H1 (cell line): ENCODE results near the gene RNU6-9. TPM values are rescaled to one million over a fixed set of nuclear protein-coding genes. Genes with fewer than 3 reads are reported as not detected.

ENCODE experiments used
- CTCF ChIA-PET: fragments of 300-600 bp; sonication (Branson Sonifier 250); formaldehyde crosslinking; loops from one replicate; lab custom pipeline; 2021; ENCODE audit not compliant: partially characterized antibody; lab: Charles Lee
- POLR2A ChIA-PET: fragments of 300-600 bp; sonication (Branson Sonifier 250); formaldehyde crosslinking; loops from one replicate; lab custom pipeline; 2021; ENCODE audit warnings: inconsistent platforms; ENCODE audit not compliant: partially characterized antibody; lab: Charles Lee
- DNase-seq, 2 experiments: peaks; one replicate each; pipeline versions ENCODE4 v3.0.0 to v3.0.0-alpha.2; 2010 to 2022; ENCODE audit warnings: low spot score in 2 of 2, low read depth in 1 of 2, mixed read lengths in 1 of 2
- FAIRE-seq: peaks from 2 replicates; lab custom pipeline; 2011; peaks lifted over from hg19 to GRCh38; lab: Jason Lieb, UNC
- H2AFZ ChIP-seq: 2 replicates; pipeline ENCODE4 v1.8.1; 2012; ENCODE audit warnings: low read length, inconsistent platforms
- H2AK5ac ChIP-seq: 2 replicates; pipeline ENCODE4 v1.6.1; 2013; ENCODE audit warnings: low read depth, low read length
- H2BK120ac ChIP-seq: replicated peaks from 2 replicates; pipeline ENCODE3; 2013; ENCODE audit warnings: low read depth, low read length, inconsistent platforms
- H2BK12ac ChIP-seq: 2 replicates; pipeline ENCODE4 v1.6.1; 2013; ENCODE audit warnings: low read depth, low read length
- H2BK15ac ChIP-seq: 2 replicates; pipeline ENCODE4 v1.6.1; 2013; ENCODE audit warnings: low read length
- H2BK20ac ChIP-seq: 2 replicates; pipeline ENCODE4 v1.6.1; 2013; ENCODE audit warnings: low read length
- H2BK5ac ChIP-seq: 2 replicates; pipeline ENCODE4 v1.6.1; 2013; ENCODE audit warnings: low read depth, low read length
- H3K14ac ChIP-seq: 2 replicates; pipeline ENCODE4 v1.6.1; 2013; ENCODE audit warnings: inconsistent platforms; ENCODE audit not compliant: insufficient read length
- H3K18ac ChIP-seq: 2 replicates; pipeline ENCODE4 v1.6.1; 2013; ENCODE audit warnings: low read length; ENCODE audit errors: extremely low read depth
- H3K23ac ChIP-seq: 2 replicates; pipeline ENCODE4 v1.6.1; 2013; ENCODE audit warnings: inconsistent platforms; ENCODE audit not compliant: insufficient read length
- H3K23me2 ChIP-seq: 2 replicates; pipeline ENCODE4 v1.6.1; 2013; ENCODE audit warnings: low read depth, low read length
- H3K27ac ChIP-seq: 2 replicates; pipeline ENCODE4 v1.6.1; 2011; ENCODE audit warnings: low read depth, low read length, inconsistent platforms
- H3K27me3 ChIP-seq, 4 experiments: replicated peaks in 1 of 4; 1 replicate in 1 of 4; 2 replicates in 3 of 4; pipeline versions ENCODE4 v1.6.1 to v1.8.1; 2011 to 2013; ENCODE audit warnings: low read length in 3 of 4, mild to moderate bottlenecking in 3 of 4, inconsistent platforms in 2 of 4, mixed read lengths in 2 of 4, moderate library complexity in 1 of 4; ENCODE audit not compliant: control insufficient read depth in 3 of 4, insufficient read depth in 3 of 4; ENCODE audit errors: extremely low read depth in 1 of 4
- H3K36me3 ChIP-seq, 4 experiments: 2 replicates each; pipeline versions ENCODE4 v1.6.1 to v1.8.1; 2011 to 2013; ENCODE audit warnings: mild to moderate bottlenecking in 4 of 4, low read length in 3 of 4, moderate library complexity in 2 of 4, control low read depth in 1 of 4, inconsistent platforms in 1 of 4; ENCODE audit not compliant: insufficient read depth in 4 of 4, control insufficient read depth in 2 of 4
- H3K4ac ChIP-seq: replicated peaks from 2 replicates; pipeline ENCODE3; 2013; ENCODE audit warnings: low read length, low read depth, mixed read lengths, inconsistent platforms; ENCODE audit not compliant: insufficient read length
- H3K4me1 ChIP-seq, 4 experiments: replicated peaks in 1 of 4; 1 replicate in 1 of 4; 2 replicates in 3 of 4; pipeline versions ENCODE4 v1.6.1 to v1.8.1; 2011 to 2013; ENCODE audit warnings: low read length in 3 of 4, inconsistent platforms in 2 of 4, mixed read lengths in 1 of 4; ENCODE audit not compliant: insufficient read depth in 4 of 4, control insufficient read depth in 3 of 4
- H3K4me2 ChIP-seq, 2 experiments: 2 replicates each; pipeline versions ENCODE4 v1.6.1 to v1.8.1; 2011 to 2013; ENCODE audit warnings: low read depth in 2 of 2, low read length in 2 of 2, control low read depth in 1 of 2, inconsistent platforms in 1 of 2, mild to moderate bottlenecking in 1 of 2; ENCODE audit not compliant: insufficient read depth in 1 of 2
- H3K4me3 ChIP-seq, 4 experiments: fragments of 200-600, 300-600 bp in 1 of 4; sonication (generic), shearing (Covaris generic), sonication (Bioruptor Twin) in 1 of 4; 2 replicates each; pipeline versions ENCODE4 v1.5.1 to v1.8.1; 2011 to 2016; ENCODE audit warnings: low read length in 4 of 4, low read depth in 3 of 4, control low read depth in 2 of 4, inconsistent platforms in 2 of 4, mild to moderate bottlenecking in 2 of 4, mixed read lengths in 1 of 4, moderate library complexity in 1 of 4; ENCODE audit not compliant: insufficient read depth in 2 of 4; ENCODE audit errors: extremely low read depth in 1 of 4
- H3K56ac ChIP-seq: replicated peaks from 2 replicates; pipeline ENCODE3; 2013; ENCODE audit warnings: low read depth, mild to moderate bottlenecking, mixed read lengths, low read length, inconsistent platforms; ENCODE audit not compliant: insufficient read length
- H3K79me1 ChIP-seq: 2 replicates; pipeline ENCODE4 v1.6.1; 2013; ENCODE audit warnings: low read depth, low read length, control low read depth
- H3K79me2 ChIP-seq, 2 experiments: 2 replicates each; pipeline versions ENCODE4 v1.6.1 to v1.8.1; 2012 to 2013; ENCODE audit warnings: low read length in 2 of 2, mild to moderate bottlenecking in 2 of 2, inconsistent platforms in 1 of 2; ENCODE audit not compliant: insufficient read depth in 2 of 2, control insufficient read depth in 1 of 2
- H3K9ac ChIP-seq, 4 experiments: replicated peaks in 1 of 4; 1 replicate in 1 of 4; 2 replicates in 3 of 4; pipeline versions ENCODE4 v1.6.1 to v1.8.1; 2011 to 2013; ENCODE audit warnings: low read depth in 3 of 4, low read length in 3 of 4, control low read depth in 2 of 4, mild to moderate bottlenecking in 2 of 4, moderate library complexity in 2 of 4, inconsistent platforms in 1 of 4; ENCODE audit errors: extremely low read depth in 1 of 4
- H3K9me3 ChIP-seq, 2 experiments: 2 replicates each; pipeline versions ENCODE4 v1.6.1 to v1.8.1; 2012 to 2013; ENCODE audit warnings: mild to moderate bottlenecking in 2 of 2, moderate library complexity in 2 of 2, control low read depth in 1 of 2, inconsistent platforms in 1 of 2, low read depth in 1 of 2, low read length in 1 of 2, mixed read lengths in 1 of 2; ENCODE audit not compliant: insufficient read depth in 2 of 2
- H4K20me1 ChIP-seq, 2 experiments: replicated peaks in 1 of 2; 2 replicates each; pipeline versions ENCODE3 to v1.8.1; 2011 to 2013; ENCODE audit warnings: inconsistent platforms in 2 of 2, low read length in 2 of 2, mild to moderate bottlenecking in 1 of 2; ENCODE audit not compliant: insufficient read depth in 2 of 2, control insufficient read depth in 1 of 2
- H4K5ac ChIP-seq: 2 replicates; pipeline ENCODE4 v1.6.1; 2013; ENCODE audit warnings: low read length, low read depth, mixed read lengths, inconsistent platforms; ENCODE audit not compliant: insufficient read length
- H4K8ac ChIP-seq: 2 replicates; pipeline ENCODE4 v1.8.0; 2013; ENCODE audit warnings: mild to moderate bottlenecking, moderate library complexity, low read length, inconsistent platforms; ENCODE audit not compliant: insufficient read depth; ENCODE audit errors: extremely low read depth
- H4K91ac ChIP-seq: replicated peaks from 2 replicates; pipeline ENCODE3; 2013; ENCODE audit warnings: low read length, mixed read lengths, inconsistent platforms; ENCODE audit not compliant: insufficient read length
- EGR1 ChIP-seq: IDR thresholded peaks from 2 replicates; pipeline ENCODE4 v1.6.1; 2011; ENCODE audit warnings: low read depth, low read length, borderline replicate concordance
- EP300 ChIP-seq, 2 experiments: IDR thresholded peaks; 1 replicate in 1 of 2; 2 replicates in 1 of 2; pipeline ENCODE4 v1.6.1; 2011 to 2012; ENCODE audit warnings: low read depth in 2 of 2, low read length in 2 of 2, mild to moderate bottlenecking in 2 of 2, borderline replicate concordance in 1 of 2, inconsistent platforms in 1 of 2, moderate library complexity in 1 of 2
- HDAC2 ChIP-seq, 2 experiments: fragments of 300-600 bp in 1 of 2; sonication (generic) in 1 of 2; IDR thresholded peaks; 2 replicates each; pipeline ENCODE4 v1.6.1; 2011 to 2012; ENCODE audit warnings: low read depth in 2 of 2, low read length in 2 of 2, mild to moderate bottlenecking in 2 of 2, moderate library complexity in 2 of 2, borderline replicate concordance in 1 of 2, inconsistent platforms in 1 of 2
- KDM4A ChIP-seq: IDR thresholded peaks from one replicate; pipeline ENCODE4 v1.7.1; 2012; ENCODE audit warnings: low read depth, mild to moderate bottlenecking, moderate library complexity, low read length, inconsistent platforms; ENCODE audit not compliant: severe bottlenecking
- MAX ChIP-seq: IDR thresholded peaks from 2 replicates; pipeline ENCODE4 v1.6.1; 2012; ENCODE audit warnings: inconsistent platforms
- POLR2A ChIP-seq, 2 experiments: IDR thresholded peaks; 1 replicate in 1 of 2; 2 replicates in 1 of 2; pipeline ENCODE4 v1.6.1; 2011; ENCODE audit warnings: low read depth in 2 of 2, low read length in 2 of 2, mild to moderate bottlenecking in 2 of 2; ENCODE audit errors: control extremely low read depth in 1 of 2
- SIN3A ChIP-seq, 2 experiments: IDR thresholded peaks in 1 of 2; conservative IDR thresholded peaks in 1 of 2; 2 replicates each; pipeline ENCODE4 v1.6.1; 2011 to 2012; ENCODE audit warnings: low read length in 2 of 2, improper control_type of control experiment in 1 of 2, low read depth in 1 of 2, mild to moderate bottlenecking in 1 of 2
- SP4 ChIP-seq: IDR thresholded peaks from 2 replicates; pipeline ENCODE4 v1.6.1; 2012; ENCODE audit warnings: low read length, inconsistent platforms
- WGBS, 2 experiments: shearing (Covaris generic) in 1 of 2; methylation state at CpG; one replicate each; pipeline versions ENCODE4 v1.1.6 to v1.1.7; 2013 to 2015; ENCODE audit warnings: low lambda C conversion rate in 2 of 2, mixed read lengths in 2 of 2, inconsistent platforms in 1 of 2, low coverage in 1 of 2, missing lambda C conversion rate in 1 of 2; ENCODE audit not compliant: insufficient replicate concordance in 2 of 2, insufficient coverage in 1 of 2, insufficient read length in 1 of 2; ENCODE audit errors: extremely low coverage in 1 of 2, missing lambda C conversion rate in 1 of 2; 5-methylcytosine and 5-hydroxymethylcytosine counted together
- polyA plus RNA-seq, 7 experiments: library from polyadenylated mRNA; depleted of rRNA in 3 of 7; stranded (reverse) in 5 of 7; unstranded in 2 of 7; fragments of >200 nt in 5 of 7; fragments of 200-250 nt in 2 of 7; gene quantifications; 1 replicate in 5 of 7; 2 replicates in 1 of 7; 4 replicates in 1 of 7; pipeline versions ENCODE4 v1.2.1 to v1.2.3, GENCODE V29; 2011 to 2013; ENCODE audit warnings: missing spikeins in 2 of 7, mixed read lengths in 2 of 7
- total RNA-seq: library from RNA; stranded (reverse); fragmentation: NEBNext Ultra II Directional; extraction: Animal tissue kit (Norgen Biotek cat#: 25700); gene quantifications from 2 replicates; pipeline ENCODE4 v1.2.1, GENCODE V29; 2021
- TF ChIP-seq, protein P1 (sequence below): IDR thresholded peaks from 2 replicates; pipeline ENCODE4 v1.6.1; 2012; ENCODE audit warnings: inconsistent platforms

RNU6-9 gene
- total and polyA plus RNA-seq, 2 of the 8 experiments (the other 6 are each of a cell fraction or from before 2014, with no cell fraction given), result not detected

GRCh38 chr19:862581-863314 lies 30.5 kb upstream of the RNU6-9 start:
- 23% methylated on average over 32 of the region's 48 CpGs; no CpG with 5 or more reads in 1 of the 2 experiments for WGBS, 2 experiments
- Histone ChIP-seq H4K91ac (peak overlapping the region; percentile 91), H2BK12ac (0 out of 2 replicates have a peak overlapping the region, but pooled peaks have one; percentile 50), H2BK5ac (no peak overlapping the region; the same call in 1 of the 2 replicates), H3K18ac (peak overlapping the region; percentile 60), H3K79me2 (no peaks in the 10 kb centered on the region), H3K9ac (peak overlapping the region in 1 of 4 experiments; percentile 12; a peak in 1 of 7 replicates), H3K56ac (no peak overlapping the region), H3K4me2 (peak overlapping the region; percentile 63 to 72), H3K14ac (no peak overlapping the region), H2BK20ac (peak overlapping the region; percentile 80; the same call in 1 of the 2 replicates), H3K27me3 (peaks cover 9 to 25% (median 13%) of the 10 kb centered on the region in 4 experiments), H4K8ac (peak overlapping the region; percentile 95; the same call in 1 of the 2 replicates), H3K4me1 (peaks cover 0 to 11% (median 7%) of the 10 kb centered on the region in 4 experiments; a peak in 6 of 7 replicates), H2BK15ac (no peak overlapping the region), H2BK120ac (no peak overlapping the region), H3K4ac (no peak overlapping the region), H3K27ac (no peak overlapping the region), H2AFZ (no peak overlapping the region), H3K23ac (no peak overlapping the region), H4K20me1 (peaks cover 0 to 10% of the 10 kb centered on the region in 2 experiments), H3K36me3 (no peaks in the 10 kb centered on the region; a peak in 1 of 8 replicates), H3K23me2 (peaks cover 10% of the 10 kb centered on the region; the same call in 1 of the 2 replicates), H3K4me3 (peak overlapping the region; percentile 19 to 59 (median 34); a peak in 7 of 8 replicates), H2AK5ac (no peak overlapping the region), H3K9me3 (no peaks in the 10 kb centered on the region), H4K5ac (peak overlapping the region; percentile 66), H3K79me1 (no peaks in the 10 kb centered on the region)
- CTCF ChIA-PET, result interaction anchor here (1.2 to 3.8 kb wide), 16 partner anchors 8 to 381 kb away, joined by 3 to 22 read pairs (median 8); partner anchors contain the start of gene WDR18
- POLR2A ChIA-PET, result interaction anchor here (0.6 to 2.8 kb wide), 19 partner anchors 10 to 290 kb away, joined by 3 to 22 read pairs (median 3); partner anchors contain the start of genes AZU1, BSG, KISS1R and MED16
- FAIRE-seq (no peak), DNase-seq (peak; percentile 70 to 98)
- TF ChIP-seq EP300 (IDR thresholded peaks at IDR 0.05; ENCODE audit: borderline replicate concordance in 1 of 2, low read depth in 2 of 2, low read length in 2 of 2) (no peak), POLR2A (IDR thresholded peaks at IDR 0.05; ENCODE audit: control extremely low read depth in 1 of 2, low read depth in 2 of 2, low read length in 2 of 2) (no peak), KDM4A (peak; percentile 74), HDAC2 (IDR thresholded peaks at IDR 0.05; ENCODE audit: borderline replicate concordance in 1 of 2, low read depth in 2 of 2, low read length in 2 of 2) (no peak), SIN3A (conservative IDR thresholded peaks at IDR 0.05 in 1 of 2, IDR thresholded peaks at IDR 0.05 in 1 of 2; ENCODE audit: low read depth in 1 of 2, low read length in 2 of 2) (no peak), MAX (peak; percentile 77; the same call in 1 of the 2 replicates), SP4 (peak; percentile 36; the same call in 1 of the 2 replicates), EGR1 (peak; percentile 87)
- TF ChIP-seq, protein P1, sequence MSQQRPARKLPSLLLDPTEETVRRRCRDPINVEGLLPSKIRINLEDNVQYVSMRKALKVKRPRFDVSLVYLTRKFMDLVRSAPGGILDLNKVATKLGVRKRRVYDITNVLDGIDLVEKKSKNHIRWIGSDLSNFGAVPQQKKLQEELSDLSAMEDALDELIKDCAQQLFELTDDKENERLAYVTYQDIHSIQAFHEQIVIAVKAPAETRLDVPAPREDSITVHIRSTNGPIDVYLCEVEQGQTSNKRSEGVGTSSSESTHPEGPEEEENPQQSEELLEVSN, result peak; percentile 55
